HepG2 (cell line): ENCODE results near the gene NOTUM. TPM values are rescaled to one million over a fixed set of nuclear protein-coding genes. Genes with fewer than 3 reads are reported as not detected.
A peak's percentile ranks its signal among the peaks of the same experiment; 100 is the strongest.

Source experiments
- GPN1 ChIP-seq: sonication (generic); formaldehyde crosslinking; IDR thresholded peaks from 2 replicates; pipeline ENCODE4 v1.5.1; 2020; ENCODE audit warnings: missing genetic modification reagents, borderline replicate concordance
- LCORL ChIP-seq, 2 experiments: fragments of 450-650 bp in 1 of 2; sonication (generic) in 1 of 2; formaldehyde crosslinking in 1 of 2; IDR thresholded peaks; 2 replicates each; pipeline versions ENCODE4 v1.5.0 to v1.6.1; 2017 to 2020; ENCODE audit warnings: antibody characterized with exemption in 1 of 2, missing genetic modification reagents in 1 of 2
- NFYC ChIP-seq: IDR thresholded peaks from 2 replicates; pipeline ENCODE4 v1.6.1; 2016; ENCODE audit warnings: missing genetic modification reagents, missing compliant biosample characterization
- PAWR ChIP-seq: sonication (generic); formaldehyde crosslinking; IDR thresholded peaks from 2 replicates; pipeline ENCODE4 v1.4.0; 2020; ENCODE audit warnings: missing genetic modification reagents, mild to moderate bottlenecking, borderline replicate concordance
- SNAI1 ChIP-seq: sonication (generic); formaldehyde crosslinking; IDR thresholded peaks from 2 replicates; pipeline ENCODE4 v1.5.0; 2020; ENCODE audit warnings: mild to moderate bottlenecking, missing genetic modification reagents, borderline replicate concordance
- SNRNP70 ChIP-seq: fragments of 200-400 bp; formaldehyde crosslinking; IDR thresholded peaks from 2 replicates; pipeline ENCODE4 v1.6.1; 2017; ENCODE audit warnings: mild to moderate bottlenecking, low read depth, low read length, moderate library complexity
- TBX2 ChIP-seq: sonication (generic); formaldehyde crosslinking; IDR thresholded peaks from 2 replicates; pipeline ENCODE4 v1.5.0; 2020; ENCODE audit warnings: missing genetic modification reagents, mild to moderate bottlenecking, borderline replicate concordance
- ZBTB3 ChIP-seq: sonication (generic); formaldehyde crosslinking; IDR thresholded peaks from 2 replicates; pipeline ENCODE4 v1.4.0; 2020; ENCODE audit warnings: low read depth, mild to moderate bottlenecking, moderate library complexity, missing genetic modification reagents, borderline replicate concordance
- ZNF136 ChIP-seq: sonication (generic); formaldehyde crosslinking; IDR thresholded peaks from 2 replicates; pipeline ENCODE4 v1.8.1; 2022; ENCODE audit warnings: low read depth, mild to moderate bottlenecking, moderate library complexity, missing genetic modification reagents
- ZNF263 ChIP-seq: sonication (generic); formaldehyde crosslinking; IDR thresholded peaks from 2 replicates; pipeline ENCODE4 v1.4.0; 2020; ENCODE audit warnings: missing genetic modification reagents
- ZNF317 ChIP-seq: sonication (generic); formaldehyde crosslinking; IDR thresholded peaks from 2 replicates; pipeline ENCODE4 v1.5.0; 2020; ENCODE audit warnings: mild to moderate bottlenecking, missing genetic modification reagents
- ZNF354B ChIP-seq: sonication (generic); formaldehyde crosslinking; IDR thresholded peaks from 2 replicates; pipeline ENCODE4 v1.8.0; 2022; ENCODE audit warnings: mild to moderate bottlenecking, missing genetic modification reagents
- ZNF83 ChIP-seq: sonication (generic); formaldehyde crosslinking; IDR thresholded peaks from 2 replicates; pipeline ENCODE4 v1.4.0; 2020; ENCODE audit warnings: missing genetic modification reagents, mild to moderate bottlenecking, borderline replicate concordance
- polyA plus RNA-seq, 8 experiments: library from polyadenylated mRNA; depleted of rRNA in 3 of 8; stranded (reverse) in 7 of 8; unstranded in 1 of 8; fragments of >200 nt; fragmentation: Illumina TruSeq in 4 of 8; extraction: Trizol in 4 of 8; gene quantifications; 2 replicates each; pipeline versions ENCODE4 v1.2.1 to v1.2.3, GENCODE V29; 2011 to 2016; ENCODE audit warnings: low read depth in 4 of 8, missing spikeins in 1 of 8, mixed read lengths in 1 of 8; ENCODE audit not compliant: insufficient read depth in 1 of 8
- total RNA-seq, 5 experiments: library from RNA; depleted of rRNA; stranded (reverse); fragments of >200 nt; fragmentation: Illumina TruSeq; extraction: Trizol; gene quantifications; 2 replicates each; pipeline ENCODE4 v1.2.3, GENCODE V29; 2016; ENCODE audit warnings: low read depth in 1 of 5
- TF ChIP-seq, protein P1 (sequence below): sonication (generic); formaldehyde crosslinking; IDR thresholded peaks from 2 replicates; pipeline ENCODE4 v1.5.0; 2020; ENCODE audit warnings: missing genetic modification reagents
- TF ChIP-seq, protein P2 (sequence below): sonication (generic); formaldehyde crosslinking; IDR thresholded peaks from 2 replicates; pipeline ENCODE4 v1.4.0; 2020; ENCODE audit warnings: mild to moderate bottlenecking, missing genetic modification reagents
- TF ChIP-seq, protein P3 (sequence below): sonication (generic); formaldehyde crosslinking; IDR thresholded peaks from 2 replicates; pipeline ENCODE4 v1.4.0; 2020; ENCODE audit warnings: missing genetic modification reagents, borderline replicate concordance
- TF ChIP-seq, protein P4 (sequence below): IDR thresholded peaks from 2 replicates; pipeline ENCODE4 v1.6.1; 2016; ENCODE audit warnings: control low read depth
- TF ChIP-seq, protein P5 (sequence below): sonication (generic); formaldehyde crosslinking; IDR thresholded peaks from 2 replicates; pipeline ENCODE4 v1.5.1; 2020; ENCODE audit warnings: mild to moderate bottlenecking, missing genetic modification reagents

The NOTUM gene
- total and polyA plus RNA-seq, 2 of the 13 experiments (the other 11 are each of a cell fraction or from before 2014, with no cell fraction given) = 150 to 160 TPM

DNA sequence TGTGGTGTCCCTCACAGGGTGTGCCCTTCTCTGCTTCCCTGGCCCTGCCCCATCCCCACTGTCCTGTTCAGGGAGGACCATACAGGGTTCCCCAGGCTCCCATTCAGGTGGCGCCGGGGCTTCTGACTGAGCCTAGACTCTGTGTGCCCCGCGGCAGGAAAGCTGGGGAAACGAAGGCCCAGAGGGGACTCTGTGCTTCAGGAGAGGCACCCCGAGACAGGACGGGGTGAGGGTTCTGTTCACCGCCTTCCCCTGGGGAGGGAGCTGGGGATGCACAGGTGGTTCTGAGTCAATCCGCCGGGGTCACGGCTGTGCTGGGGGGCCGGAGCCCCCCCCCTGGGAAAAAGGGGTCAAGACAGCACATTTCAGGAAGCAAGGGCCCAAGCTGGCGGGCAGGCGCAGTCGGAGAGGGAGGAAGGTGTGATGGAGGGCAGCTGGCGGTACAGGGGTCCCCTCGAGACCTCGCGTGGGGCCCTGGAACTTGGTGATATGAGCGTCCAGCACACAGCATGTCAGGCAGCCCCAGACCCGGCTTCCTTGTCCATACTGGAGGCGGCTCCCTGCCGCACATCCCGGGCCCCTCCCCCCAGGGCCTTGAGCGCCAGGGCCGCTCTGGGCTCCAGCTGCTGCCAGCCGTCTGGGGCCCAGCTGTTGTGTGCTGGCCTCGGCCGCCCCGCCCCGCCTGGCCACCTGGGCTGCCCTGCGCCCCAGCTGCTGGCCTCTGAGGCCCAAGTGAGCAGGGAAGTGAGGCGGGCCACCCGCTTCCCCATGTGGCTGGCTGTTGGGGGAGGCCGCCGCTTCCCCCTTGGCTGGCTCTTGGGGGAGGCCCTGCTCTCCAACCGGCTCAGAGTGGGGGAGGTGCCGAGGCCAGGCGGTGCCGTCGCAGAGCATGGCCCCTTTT lies 5.6 kb upstream of the NOTUM start (continued):
- TF ChIP-seq, protein P1, sequence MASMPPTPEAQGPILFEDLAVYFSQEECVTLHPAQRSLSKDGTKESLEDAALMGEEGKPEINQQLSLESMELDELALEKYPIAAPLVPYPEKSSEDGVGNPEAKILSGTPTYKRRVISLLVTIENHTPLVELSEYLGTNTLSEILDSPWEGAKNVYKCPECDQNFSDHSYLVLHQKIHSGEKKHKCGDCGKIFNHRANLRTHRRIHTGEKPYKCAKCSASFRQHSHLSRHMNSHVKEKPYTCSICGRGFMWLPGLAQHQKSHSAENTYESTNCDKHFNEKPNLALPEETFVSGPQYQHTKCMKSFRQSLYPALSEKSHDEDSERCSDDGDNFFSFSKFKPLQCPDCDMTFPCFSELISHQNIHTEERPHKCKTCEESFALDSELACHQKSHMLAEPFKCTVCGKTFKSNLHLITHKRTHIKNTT (CRISPR knock-in tag) = 0 out of 2 replicates have a peak, but pooled peaks have one; percentile 43
- no peak for TF ChIP-seq SNRNP70
- TF ChIP-seq ZNF354B (CRISPR knock-in tag) = no peak
- no peak for TF ChIP-seq PAWR
- no peak for TF ChIP-seq ZNF263
- TF ChIP-seq, protein P2, sequence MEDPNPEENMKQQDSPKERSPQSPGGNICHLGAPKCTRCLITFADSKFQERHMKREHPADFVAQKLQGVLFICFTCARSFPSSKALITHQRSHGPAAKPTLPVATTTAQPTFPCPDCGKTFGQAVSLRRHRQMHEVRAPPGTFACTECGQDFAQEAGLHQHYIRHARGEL (CRISPR knock-in tag) = peak; percentile 89
- no peak; the same call in 1 of the 2 replicates for TF ChIP-seq ZNF136 (CRISPR knock-in tag)
- TF ChIP-seq ZNF317 (CRISPR knock-in tag) = no peak; the same call in 1 of the 2 replicates
- TF ChIP-seq GPN1 (CRISPR knock-in tag) = no peak
- TF ChIP-seq, protein P3, sequence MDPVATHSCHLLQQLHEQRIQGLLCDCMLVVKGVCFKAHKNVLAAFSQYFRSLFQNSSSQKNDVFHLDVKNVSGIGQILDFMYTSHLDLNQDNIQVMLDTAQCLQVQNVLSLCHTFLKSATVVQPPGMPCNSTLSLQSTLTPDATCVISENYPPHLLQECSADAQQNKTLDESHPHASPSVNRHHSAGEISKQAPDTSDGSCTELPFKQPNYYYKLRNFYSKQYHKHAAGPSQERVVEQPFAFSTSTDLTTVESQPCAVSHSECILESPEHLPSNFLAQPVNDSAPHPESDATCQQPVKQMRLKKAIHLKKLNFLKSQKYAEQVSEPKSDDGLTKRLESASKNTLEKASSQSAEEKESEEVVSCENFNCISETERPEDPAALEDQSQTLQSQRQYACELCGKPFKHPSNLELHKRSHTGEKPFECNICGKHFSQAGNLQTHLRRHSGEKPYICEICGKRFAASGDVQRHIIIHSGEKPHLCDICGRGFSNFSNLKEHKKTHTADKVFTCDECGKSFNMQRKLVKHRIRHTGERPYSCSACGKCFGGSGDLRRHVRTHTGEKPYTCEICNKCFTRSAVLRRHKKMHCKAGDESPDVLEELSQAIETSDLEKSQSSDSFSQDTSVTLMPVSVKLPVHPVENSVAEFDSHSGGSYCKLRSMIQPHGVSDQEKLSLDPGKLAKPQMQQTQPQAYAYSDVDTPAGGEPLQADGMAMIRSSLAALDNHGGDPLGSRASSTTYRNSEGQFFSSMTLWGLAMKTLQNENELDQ (CRISPR knock-in tag) = no peak
- TF ChIP-seq ZBTB3 (CRISPR knock-in tag) = peak; percentile 58; the same call in 1 of the 2 replicates
- no peak for TF ChIP-seq LCORL (IDR thresholded peaks at IDR 0.05)
- peak; percentile 93 for TF ChIP-seq LCORL (CRISPR knock-in tag; IDR thresholded peaks at IDR 0.05)
- TF ChIP-seq, protein P4, sequence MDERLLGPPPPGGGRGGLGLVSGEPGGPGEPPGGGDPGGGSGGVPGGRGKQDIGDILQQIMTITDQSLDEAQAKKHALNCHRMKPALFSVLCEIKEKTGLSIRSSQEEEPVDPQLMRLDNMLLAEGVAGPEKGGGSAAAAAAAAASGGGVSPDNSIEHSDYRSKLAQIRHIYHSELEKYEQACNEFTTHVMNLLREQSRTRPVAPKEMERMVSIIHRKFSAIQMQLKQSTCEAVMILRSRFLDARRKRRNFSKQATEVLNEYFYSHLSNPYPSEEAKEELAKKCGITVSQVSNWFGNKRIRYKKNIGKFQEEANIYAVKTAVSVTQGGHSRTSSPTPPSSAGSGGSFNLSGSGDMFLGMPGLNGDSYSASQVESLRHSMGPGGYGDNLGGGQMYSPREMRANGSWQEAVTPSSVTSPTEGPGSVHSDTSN = no peak
- TF ChIP-seq SNAI1 (CRISPR knock-in tag) = peak; percentile 40; the same call in 1 of the 2 replicates
- peak; percentile 88 for TF ChIP-seq TBX2
- peak; percentile 53 for TF ChIP-seq NFYC
- TF ChIP-seq ZNF83 (CRISPR knock-in tag) = peak; percentile 87; the same call in 1 of the 2 replicates
- TF ChIP-seq, protein P5, sequence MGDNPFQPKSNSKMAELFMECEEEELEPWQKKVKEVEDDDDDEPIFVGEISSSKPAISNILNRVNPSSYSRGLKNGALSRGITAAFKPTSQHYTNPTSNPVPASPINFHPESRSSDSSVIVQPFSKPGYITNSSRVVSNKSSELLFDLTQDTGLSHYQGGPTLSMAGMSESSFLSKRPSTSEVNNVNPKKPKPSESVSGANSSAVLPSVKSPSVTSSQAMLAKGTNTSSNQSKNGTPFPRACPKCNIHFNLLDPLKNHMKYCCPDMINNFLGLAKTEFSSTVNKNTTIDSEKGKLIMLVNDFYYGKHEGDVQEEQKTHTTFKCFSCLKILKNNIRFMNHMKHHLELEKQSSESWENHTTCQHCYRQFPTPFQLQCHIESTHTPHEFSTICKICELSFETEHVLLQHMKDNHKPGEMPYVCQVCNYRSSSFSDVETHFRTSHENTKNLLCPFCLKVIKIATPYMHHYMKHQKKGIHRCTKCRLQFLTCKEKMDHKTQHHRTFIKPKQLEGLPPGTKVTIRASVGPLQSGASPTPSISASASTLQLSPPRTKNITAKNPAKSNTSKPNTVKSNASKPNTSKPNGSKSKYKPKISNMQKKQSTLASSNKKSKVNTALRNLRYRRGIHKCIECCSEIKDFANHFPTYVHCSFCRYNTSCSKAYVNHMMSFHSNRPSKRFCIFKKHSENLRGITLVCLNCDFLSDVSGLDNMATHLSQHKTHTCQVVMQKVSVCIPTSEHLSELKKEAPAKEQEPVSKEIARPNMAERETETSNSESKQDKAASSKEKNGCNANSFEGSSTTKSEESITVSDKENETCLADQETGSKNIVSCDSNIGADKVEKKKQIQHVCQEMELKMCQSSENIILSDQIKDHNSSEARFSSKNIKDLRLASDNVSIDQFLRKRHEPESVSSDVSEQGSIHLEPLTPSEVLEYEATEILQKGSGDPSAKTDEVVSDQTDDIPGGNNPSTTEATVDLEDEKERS (CRISPR knock-in tag) = no peak; the same call in 1 of the 2 replicates
